ENCODE data around the gene FAAP20. TPM values are rescaled to one million over a fixed set of nuclear protein-coding genes. Genes with fewer than 3 reads are reported as not detected.

Gene FAAP20
- total and polyA plus RNA-seq, 9 of the 15 experiments (the other 6 are each of a cell fraction or from before 2014, with no cell fraction given), result 0.58 to 143 (median 9.9) TPM

- TF ChIP-seq C11orf30 (IDR thresholded peaks at IDR 0.05; ENCODE audit: low read depth) (no peak), DDX20 (tag; IDR thresholded peaks at IDR 0.05; ENCODE audit: low read depth) (no peak), ZNF239 (CRISPR knock-in tag; IDR thresholded peaks at IDR 0.05) (no peak), TRIM24 (IDR thresholded peaks at IDR 0.05) (peak in 1 of 2 experiments; percentile 75; a peak in 2 of 4 replicates), ZHX1 (conservative IDR thresholded peaks at IDR 0.05; ENCODE audit: low read length) (no peak), NCOA2 (IDR thresholded peaks at IDR 0.05; ENCODE audit: partially characterized antibody in 2 of 2) (no peak), TFAM (CRISPR knock-in tag; conservative IDR thresholded peaks at IDR 0.05) (no peak), SMAD1 (IDR thresholded peaks at IDR 0.05; ENCODE audit: low read depth, low read length, partially characterized antibody) (no peak), GATAD2A (IDR thresholded peaks at IDR 0.05) (peak; percentile 97; the same call in 1 of the 2 replicates), ZNF282 (CRISPR knock-in tag; IDR thresholded peaks at IDR 0.05) (no peak), SIN3B (IDR thresholded peaks at IDR 0.05; ENCODE audit: low read depth) (peak; percentile 54; the same call in 1 of the 2 replicates), HDAC8 (tag; IDR thresholded peaks at IDR 0.05) (no peak)
- TF ChIP-seq, protein P1, sequence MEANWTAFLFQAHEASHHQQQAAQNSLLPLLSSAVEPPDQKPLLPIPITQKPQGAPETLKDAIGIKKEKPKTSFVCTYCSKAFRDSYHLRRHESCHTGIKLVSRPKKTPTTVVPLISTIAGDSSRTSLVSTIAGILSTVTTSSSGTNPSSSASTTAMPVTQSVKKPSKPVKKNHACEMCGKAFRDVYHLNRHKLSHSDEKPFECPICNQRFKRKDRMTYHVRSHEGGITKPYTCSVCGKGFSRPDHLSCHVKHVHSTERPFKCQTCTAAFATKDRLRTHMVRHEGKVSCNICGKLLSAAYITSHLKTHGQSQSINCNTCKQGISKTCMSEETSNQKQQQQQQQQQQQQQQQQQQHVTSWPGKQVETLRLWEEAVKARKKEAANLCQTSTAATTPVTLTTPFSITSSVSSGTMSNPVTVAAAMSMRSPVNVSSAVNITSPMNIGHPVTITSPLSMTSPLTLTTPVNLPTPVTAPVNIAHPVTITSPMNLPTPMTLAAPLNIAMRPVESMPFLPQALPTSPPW (CRISPR knock-in tag; IDR thresholded peaks at IDR 0.05), result peak; percentile 98
- TF ChIP-seq, protein P2, sequence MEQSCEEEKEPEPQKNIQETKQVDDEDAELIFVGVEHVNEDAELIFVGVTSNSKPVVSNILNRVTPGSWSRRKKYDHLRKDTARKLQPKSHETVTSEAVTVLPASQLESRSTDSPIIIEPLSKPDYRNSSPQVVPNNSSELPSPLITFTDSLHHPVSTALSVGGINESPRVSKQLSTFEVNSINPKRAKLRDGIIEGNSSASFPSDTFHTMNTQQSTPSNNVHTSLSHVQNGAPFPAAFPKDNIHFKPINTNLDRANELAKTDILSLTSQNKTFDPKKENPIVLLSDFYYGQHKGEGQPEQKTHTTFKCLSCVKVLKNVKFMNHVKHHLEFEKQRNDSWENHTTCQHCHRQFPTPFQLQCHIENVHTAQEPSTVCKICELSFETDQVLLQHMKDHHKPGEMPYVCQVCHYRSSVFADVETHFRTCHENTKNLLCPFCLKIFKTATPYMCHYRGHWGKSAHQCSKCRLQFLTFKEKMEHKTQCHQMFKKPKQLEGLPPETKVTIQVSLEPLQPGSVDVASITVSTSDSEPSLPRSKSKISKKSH (CRISPR knock-in tag; IDR thresholded peaks at IDR 0.05), result no peak
- TF ChIP-seq, protein P3, sequence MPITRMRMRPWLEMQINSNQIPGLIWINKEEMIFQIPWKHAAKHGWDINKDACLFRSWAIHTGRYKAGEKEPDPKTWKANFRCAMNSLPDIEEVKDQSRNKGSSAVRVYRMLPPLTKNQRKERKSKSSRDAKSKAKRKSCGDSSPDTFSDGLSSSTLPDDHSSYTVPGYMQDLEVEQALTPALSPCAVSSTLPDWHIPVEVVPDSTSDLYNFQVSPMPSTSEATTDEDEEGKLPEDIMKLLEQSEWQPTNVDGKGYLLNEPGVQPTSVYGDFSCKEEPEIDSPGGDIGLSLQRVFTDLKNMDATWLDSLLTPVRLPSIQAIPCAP (CRISPR knock-in tag; IDR thresholded peaks at IDR 0.05; ENCODE audit: borderline replicate concordance), result no peak
- TF ChIP-seq, protein P4, sequence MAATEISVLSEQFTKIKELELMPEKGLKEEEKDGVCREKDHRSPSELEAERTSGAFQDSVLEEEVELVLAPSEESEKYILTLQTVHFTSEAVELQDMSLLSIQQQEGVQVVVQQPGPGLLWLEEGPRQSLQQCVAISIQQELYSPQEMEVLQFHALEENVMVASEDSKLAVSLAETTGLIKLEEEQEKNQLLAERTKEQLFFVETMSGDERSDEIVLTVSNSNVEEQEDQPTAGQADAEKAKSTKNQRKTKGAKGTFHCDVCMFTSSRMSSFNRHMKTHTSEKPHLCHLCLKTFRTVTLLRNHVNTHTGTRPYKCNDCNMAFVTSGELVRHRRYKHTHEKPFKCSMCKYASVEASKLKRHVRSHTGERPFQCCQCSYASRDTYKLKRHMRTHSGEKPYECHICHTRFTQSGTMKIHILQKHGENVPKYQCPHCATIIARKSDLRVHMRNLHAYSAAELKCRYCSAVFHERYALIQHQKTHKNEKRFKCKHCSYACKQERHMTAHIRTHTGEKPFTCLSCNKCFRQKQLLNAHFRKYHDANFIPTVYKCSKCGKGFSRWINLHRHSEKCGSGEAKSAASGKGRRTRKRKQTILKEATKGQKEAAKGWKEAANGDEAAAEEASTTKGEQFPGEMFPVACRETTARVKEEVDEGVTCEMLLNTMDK (IDR thresholded peaks at IDR 0.05; ENCODE audit: borderline replicate concordance, insufficient read depth, low read depth, low read length, poor library complexity, severe bottlenecking), result no peak
- TF ChIP-seq, protein P5, sequence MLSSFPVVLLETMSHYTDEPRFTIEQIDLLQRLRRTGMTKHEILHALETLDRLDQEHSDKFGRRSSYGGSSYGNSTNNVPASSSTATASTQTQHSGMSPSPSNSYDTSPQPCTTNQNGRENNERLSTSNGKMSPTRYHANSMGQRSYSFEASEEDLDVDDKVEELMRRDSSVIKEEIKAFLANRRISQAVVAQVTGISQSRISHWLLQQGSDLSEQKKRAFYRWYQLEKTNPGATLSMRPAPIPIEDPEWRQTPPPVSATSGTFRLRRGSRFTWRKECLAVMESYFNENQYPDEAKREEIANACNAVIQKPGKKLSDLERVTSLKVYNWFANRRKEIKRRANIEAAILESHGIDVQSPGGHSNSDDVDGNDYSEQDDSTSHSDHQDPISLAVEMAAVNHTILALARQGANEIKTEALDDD (IDR thresholded peaks at IDR 0.05), result no peak
Observed at GRCh38 chr1:2227346-2228156, 33.0 kb upstream of the FAAP20 start (continued).
